HG03558 (cell line): ENCODE measurements around the gene IRF6.
"Not testable (repeated sequence)": the region's sequence is repeated elsewhere in the genome, so short reads cannot be mapped to it uniquely, and the experiment has no call there.

ENCODE experiments used
- ATAC-seq: cut with Tn5 transposase; IDR thresholded peaks from one replicate; pipeline ENCODE4 v1.9.1; 2021; ENCODE audit warnings: moderate number of reproducible peaks; ENCODE audit not compliant: unreplicated experiment; ENCODE audit errors: extremely low read depth

The IRF6 gene

DNA sequence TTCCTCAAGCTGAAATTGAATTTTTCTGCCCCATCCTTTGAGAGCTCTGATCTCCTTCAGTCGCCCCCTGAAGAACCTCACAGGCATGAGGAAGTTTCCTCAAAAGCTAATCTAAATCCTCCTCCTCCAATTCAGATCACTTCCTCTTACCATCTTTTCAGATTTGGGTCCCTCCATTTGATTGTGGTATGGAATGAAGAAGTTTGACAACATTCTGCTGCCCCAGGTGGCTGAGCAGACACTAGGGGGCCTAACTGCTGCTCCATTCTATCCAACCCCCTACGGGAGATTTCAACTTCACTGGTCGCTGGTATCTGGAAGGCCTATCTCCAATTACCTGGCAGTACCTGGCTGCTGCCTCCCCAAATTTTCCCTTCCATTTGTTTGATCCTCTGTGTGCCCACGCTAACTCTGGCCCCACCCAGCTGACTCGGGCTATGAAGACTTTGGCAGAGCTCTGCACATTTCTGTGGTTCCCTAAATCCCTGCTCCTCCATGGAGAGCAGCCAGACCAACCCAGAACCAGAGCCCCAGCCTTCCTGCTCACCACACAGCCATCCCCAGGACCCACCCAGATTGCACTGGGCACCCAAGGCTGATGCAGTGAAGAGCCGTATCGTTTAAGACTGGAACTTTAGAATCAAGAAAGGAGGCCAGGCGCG lies 7.8 kb downstream of the IRF6 start:
- no peak for ATAC-seq

DNA sequence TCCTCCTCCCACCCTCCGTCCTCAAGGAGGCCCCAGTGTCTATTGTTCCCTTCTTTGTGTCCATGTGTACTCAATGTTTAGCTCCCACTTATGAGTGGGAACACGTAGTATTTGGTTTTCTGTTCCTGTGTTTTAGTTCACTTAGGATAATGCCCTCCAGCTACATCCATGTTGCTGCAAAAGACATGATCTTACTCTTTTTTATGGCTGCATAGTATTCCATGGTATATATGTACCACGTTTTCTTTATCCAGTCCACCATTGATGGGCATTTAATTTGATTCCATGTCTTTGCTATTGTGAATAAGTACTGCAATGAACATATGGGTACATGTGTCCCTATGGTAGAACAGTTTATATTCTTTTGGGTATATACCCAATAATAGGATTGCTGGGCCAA lies 12.2 kb downstream of the IRF6 start:
- not testable (repeated sequence) for ATAC-seq

DNA sequence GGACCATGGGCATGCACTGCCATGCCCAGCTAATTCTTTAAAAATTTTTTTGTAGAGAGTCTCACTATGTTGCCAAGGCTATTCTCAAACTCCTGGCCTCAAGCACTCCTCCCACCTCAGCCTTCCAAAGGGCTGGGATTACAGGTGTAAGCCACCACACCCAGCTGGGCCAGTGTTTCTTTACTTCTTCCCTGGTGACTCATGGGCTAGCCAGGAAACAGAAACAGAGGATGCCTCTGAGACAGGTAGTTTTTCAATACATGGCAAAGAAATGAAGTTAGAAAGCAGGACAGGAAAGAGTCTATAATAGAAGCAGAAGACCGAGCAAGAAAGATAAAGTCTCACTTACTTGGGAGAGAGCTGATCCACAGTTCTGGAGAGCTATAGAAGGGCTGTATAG lies 14.0 kb downstream of the IRF6 start:
- ATAC-seq: no peak

DNA sequence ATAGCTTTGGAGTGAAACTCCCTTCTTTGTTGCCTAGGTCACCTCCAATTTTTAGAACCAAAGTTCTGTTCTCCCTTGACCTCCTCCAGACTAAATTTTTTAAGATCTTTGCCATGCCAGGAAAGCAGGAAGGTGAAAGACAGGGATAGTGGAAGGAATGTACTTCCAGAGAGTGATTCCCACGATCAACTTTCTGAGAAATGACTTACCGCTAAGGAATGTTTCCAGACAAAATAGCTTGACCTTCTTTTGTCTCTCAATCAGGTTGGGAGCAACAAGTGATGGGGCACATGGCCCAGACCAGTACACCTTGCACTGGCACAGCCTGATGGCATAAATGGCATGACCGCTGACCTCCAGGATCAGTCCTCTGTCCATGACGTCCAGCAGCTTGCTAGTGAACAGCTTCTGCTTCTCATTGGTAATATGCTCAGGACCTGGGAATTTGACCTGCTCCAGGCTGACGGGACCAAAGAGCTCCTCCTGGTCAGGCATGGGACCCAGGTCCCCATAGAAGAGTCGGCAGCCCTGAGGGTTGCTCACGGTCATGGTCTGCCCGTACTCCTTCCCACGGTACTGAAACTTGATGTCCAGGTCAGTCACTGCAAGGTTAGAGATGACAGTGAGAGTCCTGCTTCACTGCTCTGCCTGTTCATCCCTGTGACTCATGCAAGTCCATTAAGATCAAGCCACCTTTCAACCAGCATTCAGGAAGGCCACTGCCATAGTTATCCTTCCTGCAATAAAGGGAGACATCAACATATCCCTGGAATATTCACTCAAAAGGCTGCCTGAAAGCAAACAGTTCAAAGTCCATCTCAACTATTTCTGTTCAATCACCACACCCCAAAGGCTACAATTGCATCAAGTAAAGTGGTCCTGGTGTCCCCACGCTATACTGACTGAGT lies 15.4 kb downstream of the IRF6 start:
- no peak for ATAC-seq

DNA sequence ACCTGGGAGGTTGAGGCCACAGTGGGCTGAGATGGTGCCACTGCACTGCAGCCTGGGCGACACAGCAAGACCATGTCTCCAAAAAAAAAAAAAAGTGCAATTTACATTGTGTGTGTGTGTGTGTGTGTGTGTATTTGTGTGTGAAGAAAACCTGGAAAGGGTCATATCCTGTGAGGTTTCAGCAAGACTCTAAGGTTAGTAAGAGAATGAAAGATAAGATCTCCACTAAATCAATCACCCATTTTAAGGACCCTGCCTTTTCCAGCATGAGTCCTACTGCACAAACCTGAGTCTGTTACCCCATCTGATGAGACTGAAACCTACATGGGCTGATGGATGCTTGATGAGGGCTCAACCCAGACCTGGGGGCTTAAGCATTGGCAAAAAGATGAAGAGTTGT lies 16.7 kb downstream of the IRF6 start:
- no peak for ATAC-seq

DNA sequence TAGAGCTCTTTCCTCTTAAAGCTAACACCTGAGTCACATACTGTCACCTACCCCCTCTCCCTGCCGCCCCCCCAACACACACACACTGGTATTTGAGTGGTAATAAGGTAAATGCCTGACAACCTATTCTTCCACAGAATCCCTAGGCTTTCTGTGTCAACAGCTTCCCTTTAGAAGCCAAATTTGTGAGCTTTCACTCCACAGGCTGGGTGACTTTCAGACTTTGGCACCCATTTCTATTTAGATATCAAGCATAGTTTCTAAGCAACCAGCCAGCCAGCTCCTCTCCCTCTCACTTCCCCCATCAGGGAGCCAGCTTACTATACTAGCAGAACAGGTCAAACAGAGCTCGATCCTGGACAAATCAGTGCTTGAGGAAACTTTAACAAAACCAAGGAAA lies 18.4 kb downstream of the IRF6 start:
- no peak for ATAC-seq

DNA sequence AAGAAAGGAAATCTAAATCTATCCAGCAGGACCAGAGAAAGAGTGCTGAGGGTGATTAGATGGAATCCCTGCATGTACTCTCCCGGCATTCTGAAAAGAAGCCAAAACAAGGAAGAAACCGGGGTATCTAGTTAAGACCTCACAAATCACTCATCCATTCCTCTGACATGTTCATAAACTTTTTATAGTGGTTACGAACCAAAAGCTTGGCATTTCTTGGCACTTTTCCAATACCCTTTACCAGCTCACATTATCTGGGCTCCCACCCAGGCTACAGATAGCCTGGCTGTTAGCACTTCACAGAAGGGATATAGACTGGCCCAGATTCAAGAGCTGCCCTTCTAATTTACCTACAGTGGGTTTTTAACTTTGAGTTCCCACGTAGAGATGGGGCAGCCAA lies 19.8 kb downstream of the IRF6 start:
- ATAC-seq: no peak

DNA sequence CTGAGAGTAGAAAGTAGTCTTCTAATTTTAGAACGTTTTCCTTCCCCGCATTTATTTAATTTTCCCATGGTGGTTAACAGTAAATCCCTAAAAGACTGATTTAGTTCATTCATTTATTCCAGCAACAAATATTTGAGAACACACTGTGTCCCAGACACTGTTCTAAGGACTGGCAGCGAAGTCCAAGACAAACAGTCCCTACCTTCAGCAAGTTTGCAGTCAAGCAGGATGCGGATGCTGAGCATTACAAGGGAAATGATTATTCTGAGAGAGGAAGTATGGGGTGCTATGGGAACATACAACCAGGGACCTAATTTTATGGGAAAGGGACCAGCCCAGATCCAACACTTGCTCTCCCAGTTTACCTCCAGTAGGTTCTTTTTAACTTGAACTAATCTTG lies 20.4 kb downstream of the IRF6 start:
- ATAC-seq: no peak

DNA sequence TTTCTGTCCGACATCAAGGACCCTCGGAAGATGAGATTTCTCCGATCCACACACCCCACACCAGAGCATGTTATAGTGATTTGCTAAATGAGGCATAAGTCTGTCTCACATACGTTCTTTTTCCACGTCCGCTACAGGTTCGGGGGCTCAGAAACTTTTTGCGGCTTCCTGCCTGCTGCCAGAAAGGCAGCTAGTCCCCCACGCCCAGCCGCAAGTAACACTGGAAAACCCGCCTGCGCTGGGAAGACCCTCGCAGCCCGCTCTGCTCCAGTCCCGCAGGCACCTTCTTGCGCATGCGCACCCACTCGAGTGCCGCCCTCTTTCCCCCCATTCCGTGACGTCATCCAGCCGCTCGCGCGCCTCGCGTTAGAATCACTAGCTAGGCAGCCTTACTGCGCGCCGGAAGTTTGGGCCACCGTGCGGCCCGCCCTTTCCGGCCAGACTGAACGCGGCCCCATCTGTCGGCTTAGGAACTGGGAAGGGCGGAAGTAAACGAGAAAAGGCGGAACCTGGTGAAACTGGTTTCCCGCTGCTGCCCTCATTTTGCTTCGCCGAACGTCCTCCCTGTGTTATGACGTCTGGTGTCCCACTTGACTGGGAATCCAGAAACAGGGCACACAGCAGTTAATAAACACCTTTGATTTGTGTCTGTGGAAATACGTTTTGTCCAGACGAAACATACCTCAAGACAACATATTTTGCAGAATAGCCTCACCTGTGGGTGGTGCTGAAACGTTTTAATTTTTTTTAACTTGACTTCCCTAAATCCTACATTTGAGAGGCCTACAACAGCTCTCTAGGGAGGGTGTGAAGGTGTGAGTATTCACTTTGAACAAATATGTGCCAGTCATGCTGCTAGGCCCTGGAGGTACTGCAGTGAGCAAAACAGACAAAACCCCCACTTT lies 21.4 kb downstream of the IRF6 start, which contains the start of gene C1orf74:
Gene C1orf74, minus strand, starts transcription at position 295 of the 905 bp plus-strand sequence. CDS start 925 bp downstream, outside the sequence.
- peak; percentile 94 for ATAC-seq

DNA sequence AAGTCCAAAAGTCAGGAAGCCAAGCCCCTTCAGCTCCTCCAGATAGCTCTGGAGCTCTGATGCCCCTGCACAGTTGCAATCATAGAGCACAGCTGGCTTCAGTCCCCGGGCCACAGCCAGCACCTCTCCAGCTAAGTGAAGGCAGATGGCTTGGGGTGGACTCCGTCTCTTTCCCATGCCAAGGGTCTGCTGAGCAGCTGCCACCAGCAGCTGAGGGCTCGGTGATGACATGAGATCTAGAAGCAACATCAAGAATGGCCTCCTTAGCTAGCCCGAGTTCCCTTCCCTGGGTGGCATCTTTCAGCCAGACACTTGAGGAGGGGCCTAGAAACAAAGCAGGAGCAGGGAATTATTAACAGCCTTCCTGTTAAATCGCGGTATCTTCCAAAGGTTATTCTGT lies 22.6 kb downstream of the IRF6 start:
- ATAC-seq: no peak

DNA sequence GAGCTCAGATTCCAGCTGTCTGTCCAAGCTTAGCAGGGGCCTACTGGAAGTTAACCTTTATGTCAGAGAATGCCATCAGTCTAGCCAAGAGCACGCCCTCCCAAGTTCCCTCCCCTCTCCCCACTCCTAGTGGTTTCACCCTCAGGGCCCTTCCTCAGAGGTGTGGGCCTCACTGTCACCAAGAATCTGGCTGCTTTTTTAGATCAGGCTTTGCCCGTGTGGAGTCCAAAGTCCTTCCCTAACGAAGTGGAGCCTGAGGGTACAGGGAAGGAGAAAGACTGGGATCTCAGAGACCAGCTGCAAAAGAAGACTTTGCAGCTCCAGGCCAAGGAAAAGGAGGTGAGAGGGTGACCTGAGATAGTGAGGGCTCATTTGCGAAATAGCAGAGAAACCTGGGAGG lies 25.7 kb downstream of the IRF6 start:
- ATAC-seq: no peak

DNA sequence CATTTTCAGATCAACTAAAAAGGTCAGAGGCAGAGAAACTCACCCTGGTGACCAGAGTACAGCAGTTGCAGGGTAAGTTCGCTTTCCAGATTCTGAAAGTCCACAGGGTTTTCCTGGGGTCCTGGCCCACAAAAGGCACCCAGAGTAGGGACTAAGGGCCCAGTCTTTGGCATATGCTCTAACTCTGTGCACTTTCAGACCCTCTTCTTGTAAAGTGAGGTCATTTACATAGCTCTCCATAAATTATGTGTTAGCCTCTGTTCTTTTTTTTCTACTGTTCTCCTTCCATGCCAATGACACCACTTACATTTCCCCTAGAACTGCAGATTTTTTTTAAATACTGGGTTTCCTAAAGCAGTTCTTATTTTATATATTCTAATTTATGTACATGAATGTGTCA lies 27.8 kb downstream of the IRF6 start:
- no peak for ATAC-seq

DNA sequence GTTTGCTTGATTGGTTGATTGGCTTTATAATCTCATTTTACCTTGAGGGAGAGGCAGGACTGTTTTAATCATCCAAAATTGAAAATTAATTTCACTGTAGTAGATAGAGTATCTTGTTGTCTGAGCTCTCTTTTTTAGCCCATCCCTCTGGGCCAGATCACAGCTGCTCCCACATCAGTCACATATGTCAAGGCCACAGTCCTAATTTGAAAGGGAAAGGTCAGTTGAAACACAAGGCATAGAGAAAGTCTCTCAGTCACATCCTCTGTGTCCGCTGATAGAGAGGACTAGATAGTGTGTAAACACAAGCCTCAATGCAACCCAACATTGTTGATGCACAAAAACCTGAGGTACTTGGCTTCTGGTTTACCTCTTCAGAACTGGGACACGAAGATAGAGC lies 28.4 kb downstream of the IRF6 start:
- ATAC-seq: no peak

DNA sequence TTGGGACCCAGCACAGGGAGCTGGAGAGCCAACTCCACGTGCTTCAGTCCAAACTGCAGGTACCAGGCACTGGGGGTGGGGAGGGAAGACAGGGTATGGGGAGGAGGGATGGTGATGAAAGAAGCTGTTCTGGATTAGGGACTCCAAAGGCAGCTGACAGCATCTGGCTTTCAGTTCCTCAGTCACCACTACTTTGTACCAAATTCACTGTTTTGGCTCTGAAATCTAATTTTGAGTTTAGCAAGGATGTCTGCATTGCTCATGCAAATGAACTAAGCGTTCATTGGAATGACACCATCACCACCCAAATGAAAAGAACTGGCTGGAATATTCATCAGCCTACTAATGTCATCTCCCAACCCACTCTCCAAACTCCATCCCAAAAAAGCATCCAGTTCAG lies 30.3 kb downstream of the IRF6 start:
- ATAC-seq: no peak

DNA sequence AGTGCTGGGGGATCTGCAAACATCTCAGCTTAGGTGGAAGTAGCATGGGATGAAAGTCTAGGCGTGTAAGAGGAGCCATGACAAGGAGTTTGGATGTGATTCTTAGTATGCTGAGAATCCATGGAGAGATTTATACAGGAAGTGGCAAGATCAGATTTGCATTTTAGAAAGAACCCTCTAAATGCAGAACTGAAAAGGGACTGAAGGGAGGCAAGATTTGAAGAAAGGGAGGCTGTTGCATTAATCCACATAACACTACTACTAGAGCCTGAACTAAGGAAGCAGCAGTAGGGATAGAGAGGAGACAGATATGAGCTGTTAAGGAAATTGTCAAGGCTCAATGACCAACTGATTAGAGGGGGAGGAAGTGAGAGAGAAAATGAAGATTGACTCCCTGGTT lies 31.4 kb downstream of the IRF6 start:
- ATAC-seq: peak; percentile 66

DNA sequence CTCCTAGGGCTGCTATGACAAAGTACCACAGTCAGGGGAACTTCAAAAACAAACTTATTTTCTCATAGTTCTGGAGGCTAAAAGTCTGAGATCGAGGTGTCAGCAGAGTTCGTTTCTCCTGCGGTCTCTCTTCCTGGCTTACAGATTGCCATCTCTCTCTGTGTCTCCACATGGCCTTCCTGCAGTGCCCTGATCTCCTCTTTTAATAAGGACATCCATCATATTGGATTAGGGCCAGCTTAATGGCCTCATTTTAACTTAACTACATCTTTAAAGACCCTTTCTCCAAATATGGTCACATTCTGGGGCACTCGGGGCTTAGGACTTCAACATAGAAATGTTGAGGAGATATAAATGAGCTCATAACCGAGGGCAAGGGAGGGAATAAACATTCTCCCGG lies 33.8 kb downstream of the IRF6 start:
- ATAC-seq: no peak

DNA sequence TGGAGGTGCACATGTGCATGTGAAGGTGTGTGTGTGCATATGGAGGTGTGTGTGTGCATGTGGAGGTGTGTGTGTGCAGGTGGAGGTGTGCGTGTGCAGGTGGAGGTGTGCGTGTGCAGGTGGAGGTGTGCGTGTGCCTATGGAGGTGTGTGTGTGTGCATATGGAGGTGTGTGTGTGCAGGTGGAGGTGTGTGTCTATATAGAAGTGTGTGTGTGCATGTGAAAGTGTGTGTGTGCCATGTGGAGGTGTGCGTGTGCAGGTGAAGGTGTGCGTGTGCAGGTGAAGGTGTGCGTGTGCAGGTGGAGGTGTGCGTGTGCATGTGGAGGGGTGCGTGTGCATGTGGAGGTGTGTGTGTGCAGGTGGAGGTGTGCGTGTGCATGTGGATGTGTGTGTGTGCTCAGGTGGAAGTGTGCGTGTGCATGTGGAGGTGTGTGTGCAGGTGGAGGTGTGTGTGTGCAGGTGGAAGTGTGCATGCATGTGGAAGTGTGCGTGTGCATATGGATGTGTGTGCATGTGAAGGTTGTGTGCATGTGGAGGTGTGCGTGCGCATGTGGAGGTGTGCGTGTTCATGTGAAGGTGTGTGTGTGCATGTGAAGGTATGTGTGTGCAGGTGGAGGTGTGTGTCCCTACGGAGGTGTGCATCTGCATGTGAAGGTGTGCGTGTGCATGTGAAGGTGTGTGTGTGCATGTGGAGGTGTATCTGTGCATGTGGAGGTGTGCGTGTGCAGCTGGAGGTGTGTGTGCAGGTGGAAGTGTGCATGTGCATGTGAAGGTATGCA lies 35.1 kb downstream of the IRF6 start:
- ATAC-seq: no peak

DNA sequence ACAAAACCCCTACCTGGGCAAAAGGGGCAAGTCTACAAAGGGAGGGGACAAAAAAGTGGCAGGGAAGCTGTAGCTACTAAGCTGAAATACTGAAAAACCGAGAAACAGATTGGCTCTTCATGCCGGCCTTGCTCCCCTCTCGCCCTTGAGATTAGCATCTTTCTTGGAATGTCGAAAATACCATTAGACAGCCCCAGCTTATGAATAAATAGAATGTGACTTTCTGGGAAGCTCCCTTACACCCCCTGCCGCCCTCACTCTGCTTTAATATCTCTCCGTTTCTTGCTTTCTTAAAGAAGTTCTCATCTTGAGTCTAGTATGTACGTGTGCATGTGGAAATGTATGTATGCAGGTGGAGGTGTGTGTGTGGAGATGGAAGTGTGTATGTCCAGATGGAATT lies 36.0 kb downstream of the IRF6 start:
- no peak for ATAC-seq

DNA sequence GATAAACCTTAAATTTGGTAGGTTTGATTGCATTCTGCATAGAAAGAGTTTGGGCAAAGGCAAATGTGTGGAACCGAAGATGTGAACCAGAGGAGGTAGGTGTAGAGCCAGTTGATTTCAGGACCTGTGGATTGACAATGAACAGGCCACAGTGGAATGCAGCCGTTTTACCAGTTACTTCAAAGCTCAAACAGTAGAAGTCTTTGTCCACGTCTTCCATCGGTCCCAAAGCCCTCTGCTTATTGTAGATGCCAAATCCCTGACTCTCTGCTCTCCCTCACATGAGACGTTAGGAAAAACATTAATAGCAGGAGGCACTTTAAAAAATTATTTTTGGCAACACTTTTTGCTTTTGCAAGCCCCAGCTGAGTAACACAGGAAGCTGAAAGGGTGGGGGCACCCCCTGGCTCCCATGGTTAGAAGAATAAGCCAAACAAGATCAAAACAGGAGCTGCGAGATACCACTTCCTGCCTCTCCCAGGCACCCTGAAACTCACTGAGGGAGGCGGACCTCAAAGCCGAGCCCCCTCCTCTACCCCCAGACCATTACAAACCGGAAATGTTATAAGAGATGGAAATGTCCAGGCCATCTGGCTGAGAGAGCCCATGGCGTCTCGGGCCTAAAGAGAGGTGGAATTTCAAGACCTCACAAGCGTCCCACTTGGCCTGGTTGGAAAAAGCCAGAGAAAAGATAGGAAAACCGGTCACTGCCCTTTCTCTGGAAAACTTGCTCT lies 36.6 kb downstream of the IRF6 start:
- peak; percentile 52 for ATAC-seq
